AG09319 (cell line): ENCODE results near the gene ELFN2.

Experiments
- DNase-seq: peaks from one replicate; pipeline ENCODE4 v3.0.0-alpha.2; 2010; ENCODE audit warnings: low read depth; ENCODE audit errors: extremely low read depth
- CTCF ChIP-seq: IDR thresholded peaks from 2 replicates; pipeline ENCODE4 v1.5.1; 2011; ENCODE audit warnings: low read depth, mild to moderate bottlenecking, inconsistent platforms, low read length, moderate library complexity

Gene ELFN2

GRCh38 chr22:37425800-37426705, 1.2 kb downstream of the ELFN2 start:
- no peak for TF ChIP-seq CTCF
- no peak for DNase-seq

- no peak for TF ChIP-seq CTCF
- DNase-seq: no peak
Measured at GRCh38 chr22:37425369-37425768, 1.9 kb downstream of the ELFN2 start.

GRCh38 chr22:37423283-37423682, 4.0 kb downstream of the ELFN2 start:
- no peak for DNase-seq
- TF ChIP-seq CTCF: no peak

GRCh38 chr22:37421468-37421877, 5.8 kb downstream of the ELFN2 start:
- TF ChIP-seq CTCF: no peak
- DNase-seq: no peak

- TF ChIP-seq CTCF: no peak
- DNase-seq: no peak
Measured at GRCh38 chr22:37420686-37421467, 6.4 kb downstream of the ELFN2 start.

GRCh38 chr22:37419969-37420685, 7.2 kb downstream of the ELFN2 start:
- no peak for DNase-seq

More at GRCh38 chr22:37419969-37420685, 7.2 kb downstream of the ELFN2 start:
- no peak for TF ChIP-seq CTCF
